Inflammatory macrophage (primary cell): ENCODE measurements around the gene CDK2AP2.
"Not testable (repeated sequence)": the region's sequence is repeated elsewhere in the genome, so short reads cannot be mapped to it uniquely, and the experiment has no call there.

Source experiments
- DNase-seq, 2 donors: peaks; one replicate each; pipeline ENCODE4 v3.0.0-alpha.2; 2020 to 2022
- total RNA-seq, 18 experiments: gene quantifications; one replicate each; lab custom pipeline; 2026; ENCODE audit warnings: mixed read lengths in 6 of 18, inconsistent platforms in 2 of 18; lab: John Stamatoyannopoulos, UW

The CDK2AP2 gene
- 11.9 to 35.2 (median 21.5) reads per million in 18 experiments for total RNA-seq

GRCh38 chr11:67507864-67508485 lies at the start of gene CDK2AP2:
Gene CDK2AP2, minus strand, starts transcription at chr11:67508162. Its CDS starts 80 bp downstream, at chr11:67508082.
- peak; percentile 99 to 100 for DNase-seq

DNA sequence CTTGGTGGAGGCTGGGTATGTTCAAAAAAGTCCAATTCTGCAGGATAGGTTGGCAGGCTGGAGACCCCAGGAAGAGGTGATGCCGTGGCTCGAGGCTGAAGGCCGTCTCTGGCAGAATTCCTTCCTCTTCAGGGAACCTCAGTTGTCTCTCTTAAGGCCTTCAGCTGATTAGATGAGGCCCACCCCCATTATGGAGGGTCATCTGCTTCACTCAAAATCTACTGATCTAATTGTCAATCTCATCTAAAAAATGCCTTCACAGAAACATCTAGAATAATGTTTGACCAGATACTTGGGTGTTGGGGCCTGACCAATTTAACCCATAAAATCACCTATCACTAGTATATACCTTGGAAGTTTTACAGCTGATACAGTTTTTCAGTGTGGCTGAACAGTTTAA lies 48.3 kb upstream of the CDK2AP2 start:
- no peak for DNase-seq

DNA sequence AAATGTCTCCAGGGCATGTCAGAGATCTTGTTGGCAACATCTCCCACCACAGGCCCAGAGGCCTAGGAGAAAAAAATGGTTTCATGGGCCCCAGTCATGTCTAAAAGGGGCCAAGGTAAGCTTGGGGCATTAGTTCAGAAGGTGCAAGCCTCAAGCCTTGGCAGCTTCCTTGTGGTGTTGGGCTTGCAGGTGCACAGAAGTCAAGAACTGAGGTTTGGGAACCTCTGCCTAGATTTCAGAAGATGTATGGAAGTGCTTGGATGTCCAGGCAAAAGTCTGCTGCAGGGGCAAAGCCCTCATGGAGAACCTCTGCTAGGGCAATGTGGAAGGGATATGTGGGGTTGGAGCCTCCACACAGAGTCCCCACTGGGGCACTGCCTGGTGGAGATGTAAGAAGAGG lies 43.7 kb upstream of the CDK2AP2 start:
- not testable (repeated sequence) for DNase-seq

DNA sequence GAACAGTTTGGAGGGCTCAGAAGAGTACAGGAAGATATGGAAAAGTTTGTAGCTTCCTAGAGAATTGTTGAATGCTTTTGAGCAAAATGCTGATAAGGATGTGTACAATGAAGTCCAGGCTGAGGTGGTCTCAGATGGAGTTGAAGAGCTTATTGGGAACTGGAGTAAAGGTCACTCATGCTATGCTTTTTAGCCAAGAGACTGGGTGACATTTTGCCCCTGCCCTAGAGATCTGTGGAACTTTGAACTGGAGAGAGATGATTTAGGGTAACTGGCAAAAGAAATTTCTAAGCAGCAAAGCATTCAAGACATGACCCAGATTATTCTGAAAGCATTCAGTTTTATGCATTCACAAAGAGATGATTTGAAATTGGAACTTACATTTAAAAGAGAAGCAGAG lies 43.2 kb upstream of the CDK2AP2 start:
- no peak for DNase-seq

GRCh38 chr11:67548555-67549110 lies 40.7 kb upstream of the CDK2AP2 start:
- DNase-seq, result no peak

DNA sequence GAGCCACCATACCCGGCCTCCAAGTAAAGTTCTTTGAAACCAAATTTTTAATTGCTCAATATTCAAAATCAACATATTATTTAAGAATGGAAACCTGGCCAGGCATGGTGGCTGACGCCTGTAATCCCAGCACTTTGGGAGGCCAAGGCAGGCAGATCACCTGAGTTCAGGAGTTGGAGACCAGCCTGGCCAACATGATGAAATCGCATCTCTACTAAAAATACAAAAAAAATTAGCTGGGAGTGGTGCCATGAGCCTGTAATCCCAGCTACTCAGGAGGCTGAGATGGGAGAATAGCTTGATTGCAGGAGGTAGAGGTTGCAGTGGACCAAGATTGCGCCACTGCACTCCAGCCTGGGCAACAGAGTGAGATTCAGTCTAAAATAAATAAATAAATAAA lies 40.1 kb upstream of the CDK2AP2 start:
- DNase-seq, result not testable (repeated sequence)

DNA sequence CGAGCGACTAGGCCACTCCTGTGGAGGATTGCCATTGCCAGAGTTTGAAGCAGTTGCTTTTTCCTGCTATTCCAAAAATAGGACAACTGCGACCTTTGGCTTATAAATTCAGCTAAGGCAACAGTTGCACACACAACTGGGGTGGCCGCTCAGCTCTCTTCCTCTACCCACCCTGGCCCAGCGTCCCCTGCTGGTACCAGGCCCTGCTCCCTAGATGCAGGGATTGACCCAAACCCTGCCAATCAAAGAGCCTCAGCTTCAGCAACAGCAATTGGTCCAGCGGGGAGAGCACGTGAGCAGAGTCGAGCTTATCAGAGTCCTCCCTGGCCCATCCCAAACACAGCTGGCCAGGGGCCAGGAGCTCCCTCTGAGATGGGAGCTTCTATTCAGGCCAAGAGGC lies 37.3 kb upstream of the CDK2AP2 start:
- no peak for DNase-seq

DNA sequence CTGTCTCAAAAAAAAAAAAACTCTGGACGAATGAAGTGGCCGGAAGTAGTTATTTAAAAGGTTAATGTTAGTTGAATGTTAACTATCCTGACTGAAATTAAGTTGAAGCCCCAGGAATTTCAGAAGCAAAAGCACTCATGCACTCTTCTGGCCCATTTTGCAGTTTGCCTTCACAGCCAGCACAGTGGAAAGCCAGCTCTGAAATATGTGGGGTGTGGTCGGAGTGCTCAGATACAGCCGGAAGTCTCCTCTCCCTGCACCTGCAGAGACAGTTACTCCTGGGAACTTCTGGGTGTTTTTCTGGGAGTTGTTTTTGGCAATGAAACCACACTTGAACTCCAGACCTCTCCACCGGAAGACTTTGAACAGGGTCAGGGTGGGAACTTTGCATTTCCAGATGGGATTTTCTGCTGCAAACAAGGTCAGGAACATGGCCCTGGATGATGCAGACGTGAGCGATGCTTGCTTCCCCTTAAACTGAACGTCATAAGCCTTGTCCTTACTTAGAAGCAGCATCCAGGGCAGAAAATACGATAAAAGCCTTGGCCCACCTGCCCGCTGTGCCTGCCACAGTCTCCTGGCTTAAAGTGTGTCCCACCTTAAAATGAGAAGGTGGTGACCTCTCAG lies 36.8 kb upstream of the CDK2AP2 start:
- no peak for DNase-seq

DNA sequence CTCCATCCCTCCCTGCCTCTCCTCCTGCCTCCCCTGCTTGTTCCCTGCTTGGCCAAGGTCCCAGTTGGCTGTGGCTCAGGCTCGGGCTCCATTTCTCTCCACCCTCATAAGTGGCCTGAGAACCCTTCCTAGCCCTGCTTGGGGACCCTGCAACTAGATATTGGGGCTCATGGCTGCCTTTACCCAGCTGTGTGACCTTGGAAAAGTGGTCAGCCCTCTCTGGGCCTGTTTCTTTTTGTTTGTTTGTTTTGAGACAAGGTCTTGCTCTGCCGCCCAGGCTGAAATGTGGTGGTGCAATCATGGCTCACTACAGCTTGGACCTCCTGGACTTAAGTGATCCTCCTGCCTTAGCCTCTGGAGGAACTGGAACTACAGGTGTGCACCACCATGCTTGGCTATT lies 35.6 kb upstream of the CDK2AP2 start:
- no peak for DNase-seq

- DNase-seq, result no peak
Measured at GRCh38 chr11:67542971-67543370, 35.0 kb upstream of the CDK2AP2 start.

- no peak for DNase-seq
Measured at GRCh38 chr11:67542169-67542568, 34.2 kb upstream of the CDK2AP2 start.

DNA sequence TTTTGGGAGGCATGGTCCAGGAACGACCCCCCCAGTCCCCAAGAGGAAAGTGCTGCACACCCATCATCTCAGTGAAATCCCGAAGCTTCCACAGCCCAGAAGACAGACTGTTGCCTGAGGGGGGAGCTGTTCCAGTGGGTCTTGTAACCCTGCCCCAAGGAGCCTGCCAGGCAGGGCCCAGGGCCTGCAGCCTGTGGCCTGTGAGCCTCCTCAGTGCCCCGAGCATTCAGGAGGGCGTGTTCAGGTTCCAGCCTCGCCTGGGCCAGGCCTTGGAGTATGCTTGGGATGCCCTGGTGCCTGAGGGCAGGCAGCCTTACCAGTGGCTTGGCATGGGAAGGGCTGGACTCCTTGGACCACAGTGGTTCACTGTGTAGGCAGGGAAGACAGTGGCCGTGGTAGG lies 33.2 kb upstream of the CDK2AP2 start:
- DNase-seq, result no peak

DNA sequence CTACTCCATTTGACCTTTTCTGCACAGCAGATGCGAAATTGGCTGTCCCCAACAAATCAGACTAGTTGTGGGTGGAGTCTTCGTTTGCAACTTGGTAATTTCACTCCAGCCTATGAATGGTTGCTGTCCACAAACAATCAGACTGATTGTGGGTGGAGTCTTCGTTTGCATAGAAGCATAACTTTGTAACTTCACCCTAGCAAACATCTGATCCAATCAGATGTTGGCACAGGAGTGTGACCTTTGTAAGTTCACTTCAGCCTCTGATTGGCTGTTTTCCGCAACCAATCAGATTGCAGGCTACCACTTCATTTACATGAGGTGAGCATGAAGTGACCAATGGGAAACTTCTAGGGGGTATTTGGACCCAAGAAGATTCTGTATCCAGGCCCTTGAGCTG lies 31.6 kb upstream of the CDK2AP2 start:
- DNase-seq, result no peak

DNA sequence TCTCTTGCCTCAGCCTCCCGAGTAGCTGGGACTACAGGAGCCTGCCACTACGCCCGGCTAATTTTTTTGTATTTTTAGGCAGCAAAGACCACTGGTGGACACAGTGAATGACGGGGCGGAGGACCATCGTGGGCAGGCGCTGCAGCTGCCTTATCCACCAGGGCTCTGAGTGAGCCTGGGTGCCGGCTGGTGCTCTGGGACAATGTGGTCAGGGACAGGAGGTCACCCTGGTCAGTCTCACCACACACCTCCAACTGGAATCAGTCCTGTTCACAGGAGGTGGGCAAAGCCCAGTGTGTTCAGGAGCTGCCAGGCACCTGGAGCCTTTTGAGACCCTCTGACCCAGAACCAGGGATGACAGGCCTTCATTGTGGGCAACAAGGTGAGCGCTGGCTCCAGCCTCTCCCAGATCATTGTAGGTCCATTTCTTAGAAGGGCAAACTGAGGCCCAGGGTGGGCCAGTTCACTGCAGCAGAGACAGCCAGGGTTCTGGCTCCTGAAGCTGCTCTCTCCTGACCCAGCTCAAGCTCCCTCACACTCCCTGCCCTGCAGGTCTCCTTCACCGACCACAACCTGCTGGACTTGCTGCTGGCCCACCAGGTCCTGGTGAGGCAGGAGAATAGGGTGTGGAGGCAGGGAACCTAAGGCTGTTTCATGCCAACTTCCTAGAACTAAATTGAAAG lies 31.0 kb upstream of the CDK2AP2 start:
- no peak for DNase-seq

DNA sequence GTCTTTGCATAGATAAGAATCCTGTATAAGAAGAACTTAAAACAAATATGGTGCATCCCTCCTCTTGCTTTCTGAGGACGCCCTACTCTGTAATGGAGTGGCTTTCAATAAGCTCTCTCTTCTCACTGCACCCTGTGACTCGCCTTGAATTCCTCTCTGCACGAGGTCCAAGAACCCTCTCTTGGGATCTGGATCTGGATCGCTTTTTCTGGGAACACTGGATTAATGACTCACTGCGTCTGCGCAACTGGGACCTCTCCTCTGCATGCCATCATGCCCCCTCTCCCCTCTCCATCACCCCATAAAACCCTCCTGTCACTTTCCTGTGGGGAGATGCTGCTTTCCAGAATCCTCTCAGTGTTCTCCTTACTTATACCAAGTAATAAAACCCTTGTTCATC lies 30.3 kb upstream of the CDK2AP2 start:
- DNase-seq, result no peak

GRCh38 chr11:67535561-67535960 lies 27.6 kb upstream of the CDK2AP2 start:
- DNase-seq, result no peak

- no peak for DNase-seq
Measured at GRCh38 chr11:67534070-67534679, 26.2 kb upstream of the CDK2AP2 start.

- no peak for DNase-seq
Measured at GRCh38 chr11:67532889-67533288, 24.9 kb upstream of the CDK2AP2 start.

- no peak for DNase-seq
Measured at GRCh38 chr11:67530282-67530592, 22.3 kb upstream of the CDK2AP2 start.

GRCh38 chr11:67528376-67528775 lies 20.4 kb upstream of the CDK2AP2 start:
- DNase-seq, result no peak

DNA sequence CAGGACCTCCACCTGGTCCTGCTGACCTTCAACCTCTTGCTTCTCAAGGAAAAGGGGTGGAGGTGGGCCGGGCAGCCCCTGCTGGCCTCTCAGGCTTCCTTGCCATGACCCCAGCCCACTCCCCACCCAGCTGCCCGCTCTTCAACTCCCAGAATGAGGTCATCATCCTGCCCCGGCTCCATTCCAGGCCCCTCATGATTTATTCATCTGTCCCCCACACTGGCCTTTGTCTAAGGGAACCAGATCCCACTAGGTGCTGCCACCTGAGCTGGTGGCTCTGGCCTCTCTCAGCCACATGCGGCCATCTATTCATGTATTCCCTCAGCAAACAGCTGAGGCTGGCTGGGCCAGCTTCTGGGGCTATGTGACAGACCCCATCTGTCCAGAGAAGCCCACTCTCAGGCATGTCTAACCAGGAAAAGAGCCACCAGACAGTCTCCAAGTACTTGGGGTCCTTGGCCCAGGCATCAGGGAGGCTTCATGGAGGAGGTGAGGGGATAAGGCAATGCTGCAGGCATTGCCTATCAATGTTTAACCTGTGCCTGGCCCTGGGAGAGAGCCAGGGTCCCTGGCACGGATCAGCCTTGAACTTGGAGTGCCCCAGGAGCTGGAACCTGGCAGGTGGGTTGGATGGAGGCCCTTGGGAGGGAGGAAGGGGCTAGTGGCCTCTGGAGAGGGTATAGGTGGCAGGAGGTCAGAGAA lies 17.5 kb upstream of the CDK2AP2 start:
- no peak for DNase-seq

DNA sequence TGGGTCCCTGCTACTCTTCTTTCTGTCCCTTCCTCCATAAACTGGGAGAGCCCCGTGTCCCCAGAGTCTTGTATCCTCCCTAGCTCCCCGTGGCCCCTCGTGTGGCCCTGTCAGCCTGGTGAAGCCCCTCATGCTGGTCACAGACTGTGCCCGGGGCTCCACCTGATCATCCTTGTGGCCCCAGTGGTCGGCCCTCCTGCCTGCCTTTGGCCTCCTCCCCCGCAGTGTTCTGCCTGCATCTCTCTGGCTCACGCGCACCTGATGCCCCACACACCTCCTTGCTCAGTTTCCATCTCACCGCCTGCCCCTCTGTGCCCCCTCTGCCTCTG lies 16.5 kb upstream of the CDK2AP2 start:
- DNase-seq, result no peak
